Body of pancreas (tissue), 4 donors: ENCODE measurements around the gene KLKB1.

Source experiments
- CTCF ChIP-seq, 7 experiments: fragments of 450-650 bp in 4 of 7; fragments of 200-600 bp in 3 of 7; sonication (generic) in 3 of 7; IDR thresholded peaks; one replicate each; pipeline ENCODE4 v1.5.1; 2016 to 2019; ENCODE audit warnings: antibody characterized with exemption in 7 of 7
- POLR2A ChIP-seq, 3 donors: fragments of 450-650 bp; IDR thresholded peaks; one replicate each; pipeline ENCODE4 v1.6.1; 2016; ENCODE audit warnings: antibody characterized with exemption in 3 of 3, mild to moderate bottlenecking in 2 of 3

GRCh38 chr4:186240848-186241491 lies 13.7 kb downstream of the KLKB1 start:
- TF ChIP-seq CTCF (IDR thresholded peaks at IDR 0.05) = no peak
- no peak for TF ChIP-seq POLR2A (IDR thresholded peaks at IDR 0.05)
